Measurements from ENCODE around the gene ADGRL2.

DNA sequence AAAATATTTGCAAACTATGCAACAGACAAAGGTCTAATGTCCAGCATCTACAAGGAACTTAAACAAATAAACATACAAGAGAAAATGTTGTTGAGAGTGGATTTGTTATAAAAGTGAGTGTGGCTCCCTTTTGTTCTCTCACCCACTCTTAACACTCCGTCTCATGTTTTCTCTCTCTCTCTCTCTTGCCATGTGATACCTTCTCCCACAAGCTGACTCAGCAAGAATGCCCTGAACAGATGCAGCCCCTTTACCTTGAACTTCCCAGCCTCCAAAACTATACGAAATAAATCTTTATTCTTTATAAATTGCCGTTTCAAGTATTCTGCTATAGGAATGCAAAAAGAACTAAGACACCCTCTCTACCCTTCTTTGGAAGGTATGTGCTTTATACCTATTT is 234.1 kb downstream of the ADGRL2 start:
- TF ChIP-seq, protein P1, sequence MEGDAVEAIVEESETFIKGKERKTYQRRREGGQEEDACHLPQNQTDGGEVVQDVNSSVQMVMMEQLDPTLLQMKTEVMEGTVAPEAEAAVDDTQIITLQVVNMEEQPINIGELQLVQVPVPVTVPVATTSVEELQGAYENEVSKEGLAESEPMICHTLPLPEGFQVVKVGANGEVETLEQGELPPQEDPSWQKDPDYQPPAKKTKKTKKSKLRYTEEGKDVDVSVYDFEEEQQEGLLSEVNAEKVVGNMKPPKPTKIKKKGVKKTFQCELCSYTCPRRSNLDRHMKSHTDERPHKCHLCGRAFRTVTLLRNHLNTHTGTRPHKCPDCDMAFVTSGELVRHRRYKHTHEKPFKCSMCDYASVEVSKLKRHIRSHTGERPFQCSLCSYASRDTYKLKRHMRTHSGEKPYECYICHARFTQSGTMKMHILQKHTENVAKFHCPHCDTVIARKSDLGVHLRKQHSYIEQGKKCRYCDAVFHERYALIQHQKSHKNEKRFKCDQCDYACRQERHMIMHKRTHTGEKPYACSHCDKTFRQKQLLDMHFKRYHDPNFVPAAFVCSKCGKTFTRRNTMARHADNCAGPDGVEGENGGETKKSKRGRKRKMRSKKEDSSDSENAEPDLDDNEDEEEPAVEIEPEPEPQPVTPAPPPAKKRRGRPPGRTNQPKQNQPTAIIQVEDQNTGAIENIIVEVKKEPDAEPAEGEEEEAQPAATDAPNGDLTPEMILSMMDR (IDR thresholded peaks at IDR 0.05 in 2 of 3, conservative IDR thresholded peaks at IDR 0.05 in 1 of 3; ENCODE audit: insufficient read depth in 2 of 3, low read depth in 1 of 3, low read length in 3 of 3): no peak
- TF ChIP-seq HLTF (IDR thresholded peaks at IDR 0.05): no peak
- no peak for TF ChIP-seq ATF7 (IDR thresholded peaks at IDR 0.05)
- no peak for TF ChIP-seq ZNF785 (CRISPR knock-in tag; IDR thresholded peaks at IDR 0.05)
- no peak for TF ChIP-seq SRSF7 (optimal IDR thresholded peaks at IDR 0.05; ENCODE audit: low read depth, low read length)
- no peak for TF ChIP-seq YY1 (IDR thresholded peaks at IDR 0.05; ENCODE audit: borderline replicate concordance in 1 of 3, control insufficient read depth in 1 of 3, extremely low read depth in 1 of 3, insufficient read depth in 3 of 3, insufficient read length in 1 of 3, insufficient replicate concordance in 2 of 3, low read depth in 1 of 3, low read length in 2 of 3)
- TF ChIP-seq TCF3 (CRISPR knock-in tag; IDR thresholded peaks at IDR 0.05): no peak
- TF ChIP-seq, protein P2, sequence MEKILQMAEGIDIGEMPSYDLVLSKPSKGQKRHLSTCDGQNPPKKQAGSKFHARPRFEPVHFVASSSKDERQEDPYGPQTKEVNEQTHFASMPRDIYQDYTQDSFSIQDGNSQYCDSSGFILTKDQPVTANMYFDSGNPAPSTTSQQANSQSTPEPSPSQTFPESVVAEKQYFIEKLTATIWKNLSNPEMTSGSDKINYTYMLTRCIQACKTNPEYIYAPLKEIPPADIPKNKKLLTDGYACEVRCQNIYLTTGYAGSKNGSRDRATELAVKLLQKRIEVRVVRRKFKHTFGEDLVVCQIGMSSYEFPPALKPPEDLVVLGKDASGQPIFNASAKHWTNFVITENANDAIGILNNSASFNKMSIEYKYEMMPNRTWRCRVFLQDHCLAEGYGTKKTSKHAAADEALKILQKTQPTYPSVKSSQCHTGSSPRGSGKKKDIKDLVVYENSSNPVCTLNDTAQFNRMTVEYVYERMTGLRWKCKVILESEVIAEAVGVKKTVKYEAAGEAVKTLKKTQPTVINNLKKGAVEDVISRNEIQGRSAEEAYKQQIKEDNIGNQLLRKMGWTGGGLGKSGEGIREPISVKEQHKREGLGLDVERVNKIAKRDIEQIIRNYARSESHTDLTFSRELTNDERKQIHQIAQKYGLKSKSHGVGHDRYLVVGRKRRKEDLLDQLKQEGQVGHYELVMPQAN (IDR thresholded peaks at IDR 0.05; ENCODE audit: borderline replicate concordance): no peak
- no peak for TF ChIP-seq NR3C1 (CRISPR knock-in tag; IDR thresholded peaks at IDR 0.05)
- no peak for TF ChIP-seq ZNF655 (CRISPR knock-in tag; IDR thresholded peaks at IDR 0.05)
